OCI-M1 (cell line): ENCODE measurements around the gene SYT15.
A peak's percentile ranks its signal among the peaks of the same experiment; 100 is the strongest.
"Not testable (repeated sequence)": the region's sequence is repeated elsewhere in the genome, so short reads cannot be mapped to it uniquely, and the experiment has no call there.

Source experiments
- DNase-seq: peaks from one replicate; lab custom pipeline; 2025; lab: John Stamatoyannopoulos, UW

The SYT15 gene

GRCh38 chr10:46589589-46589988 lies 10.7 kb downstream of the SYT15 start:
- not testable (repeated sequence) for DNase-seq

GRCh38 chr10:46591053-46591452 lies 12.1 kb downstream of the SYT15 start:
- DNase-seq, result not testable (repeated sequence)

GRCh38 chr10:46593307-46593706 lies 14.4 kb downstream of the SYT15 start:
- DNase-seq, result not testable (repeated sequence)

DNA sequence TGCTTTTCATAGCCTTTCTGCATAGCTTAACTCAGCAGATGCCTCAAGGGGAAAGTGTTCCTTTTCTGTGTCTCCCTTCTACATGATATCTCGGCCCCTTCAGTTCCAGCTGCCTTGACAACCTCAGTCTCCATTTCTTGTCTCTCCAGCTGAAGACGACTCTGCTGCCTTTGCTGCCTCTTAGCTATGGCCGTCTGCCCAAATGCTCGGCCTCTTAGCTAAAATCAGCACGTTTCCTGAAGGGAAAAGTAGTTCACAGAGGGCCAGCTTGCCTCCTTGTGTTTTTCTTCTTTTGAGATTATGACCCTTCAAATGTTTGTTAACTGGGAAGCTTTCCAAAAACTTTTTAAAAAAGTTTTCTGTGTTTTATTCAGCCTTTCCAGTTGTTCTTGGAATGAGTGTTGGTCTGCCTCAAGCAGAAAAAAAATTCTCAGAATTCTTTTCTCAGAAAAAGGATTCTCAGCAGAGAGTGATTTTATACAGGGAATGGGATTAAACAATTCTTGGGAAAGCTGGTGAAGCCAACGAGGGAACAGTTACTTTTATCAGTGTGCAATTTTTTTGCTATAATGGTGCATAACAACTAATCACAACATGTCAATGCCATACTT lies 15.6 kb downstream of the SYT15 start:
- not testable (repeated sequence) for DNase-seq

DNA sequence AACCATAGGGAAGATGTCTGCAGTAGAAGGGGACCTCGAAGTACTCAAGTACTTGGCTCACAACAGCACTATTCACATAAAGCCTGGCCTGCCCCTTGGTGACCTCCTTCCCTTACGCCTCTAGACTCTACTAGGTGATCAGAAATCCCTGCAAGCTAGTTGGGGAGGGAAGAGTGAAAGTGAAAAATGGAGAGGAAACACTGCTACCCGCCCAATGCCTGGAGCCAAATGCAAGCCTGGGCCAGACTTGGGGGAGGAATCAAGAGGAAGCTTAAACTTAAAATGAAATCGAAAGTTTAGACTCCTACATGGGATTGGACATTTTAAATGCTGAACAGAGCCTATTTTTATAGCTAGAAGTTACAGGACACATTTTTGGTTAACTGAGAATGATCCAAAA lies 17.6 kb downstream of the SYT15 start:
- peak; percentile 59 for DNase-seq

DNA sequence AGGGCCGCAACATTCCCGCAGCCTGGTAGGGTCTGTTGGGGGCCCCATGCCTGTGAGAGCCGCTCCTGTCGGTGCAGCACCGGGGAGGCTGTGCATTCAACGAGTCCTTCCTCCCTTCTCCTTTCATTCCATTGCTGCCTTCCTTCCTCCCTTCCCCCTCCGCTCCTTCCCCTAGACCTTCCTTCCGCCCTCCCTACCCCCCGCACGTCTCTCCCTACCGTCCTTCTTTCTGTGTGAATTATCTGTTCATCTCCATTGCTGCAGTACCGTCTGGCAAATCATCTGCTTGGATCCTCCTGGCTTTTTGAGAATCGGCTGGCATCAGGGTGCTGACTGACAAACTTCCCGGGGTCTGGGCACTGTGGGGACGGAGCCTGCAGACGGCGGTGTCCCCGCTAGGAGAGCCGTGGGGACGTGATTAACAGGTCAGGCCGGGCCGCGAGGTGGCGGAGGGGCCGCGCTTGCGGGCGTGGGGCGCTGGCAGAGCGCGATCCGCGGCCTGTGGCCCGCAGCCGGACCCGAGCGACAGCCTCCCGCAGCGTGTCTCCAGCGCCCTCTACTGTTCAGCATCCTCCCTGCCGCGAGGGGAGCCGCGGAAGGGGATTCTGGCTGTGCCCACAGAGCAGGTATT lies 18.8 kb downstream of the SYT15 start:
- not testable (repeated sequence) for DNase-seq

GRCh38 chr10:46600516-46600915 lies 21.6 kb downstream of the SYT15 start:
- not testable (repeated sequence) for DNase-seq

- not testable (repeated sequence) for DNase-seq
These were observed 36.6 kb downstream of the SYT15 start for GRCh38 chr10:46615540-46615939.

DNA sequence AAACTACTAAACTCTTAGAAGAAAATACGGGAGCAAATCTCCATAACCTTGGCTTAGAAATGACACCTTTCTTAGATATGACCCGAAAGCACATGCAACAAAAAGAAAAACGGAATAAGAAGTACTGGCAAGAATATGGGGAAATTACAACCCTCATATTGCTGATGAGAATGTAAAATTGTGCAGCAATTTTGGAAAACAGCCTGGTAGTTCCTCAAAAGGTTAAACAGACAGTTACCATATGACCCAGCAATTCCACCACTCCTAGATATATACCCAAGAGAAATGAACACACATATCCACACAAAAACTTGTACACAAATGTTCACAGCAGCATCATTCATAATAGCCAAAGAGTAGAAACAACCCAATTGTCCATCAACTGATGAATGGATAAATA lies 37.3 kb downstream of the SYT15 start:
- DNase-seq, result not testable (repeated sequence)

- DNase-seq, result not testable (repeated sequence)
These were observed 38.2 kb downstream of the SYT15 start for GRCh38 chr10:46617134-46617533.

GRCh38 chr10:46617913-46618312 lies 39.0 kb downstream of the SYT15 start:
- not testable (repeated sequence) for DNase-seq

GRCh38 chr10:46623899-46624654 lies 45.1 kb downstream of the SYT15 start:
- not testable (repeated sequence) for DNase-seq

GRCh38 chr10:46629805-46630204 lies 50.9 kb downstream of the SYT15 start:
- not testable (repeated sequence) for DNase-seq

DNA sequence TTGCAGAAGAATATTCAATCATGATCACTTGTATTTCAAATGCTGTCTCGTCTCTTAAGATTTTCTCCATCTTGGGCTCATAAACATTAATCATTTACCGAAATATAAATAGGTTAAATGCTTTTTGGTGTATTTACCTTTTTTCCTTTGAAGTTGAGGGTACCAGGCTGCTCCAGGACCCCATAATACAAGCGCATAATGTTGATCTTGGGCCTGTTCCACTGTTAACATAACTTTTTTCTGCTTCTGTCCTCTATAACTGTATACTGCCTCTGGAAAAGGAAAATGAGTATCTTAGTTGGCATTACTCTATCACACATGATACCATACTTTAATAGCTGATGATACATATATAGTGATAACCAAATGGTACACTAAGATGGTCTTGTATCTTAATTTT lies 51.9 kb downstream of the SYT15 start:
- DNase-seq, result not testable (repeated sequence)

GRCh38 chr10:46631683-46632082 lies 52.8 kb downstream of the SYT15 start:
- not testable (repeated sequence) for DNase-seq

GRCh38 chr10:46634698-46635097 lies 55.8 kb downstream of the SYT15 start:
- peak; percentile 19 for DNase-seq

DNA sequence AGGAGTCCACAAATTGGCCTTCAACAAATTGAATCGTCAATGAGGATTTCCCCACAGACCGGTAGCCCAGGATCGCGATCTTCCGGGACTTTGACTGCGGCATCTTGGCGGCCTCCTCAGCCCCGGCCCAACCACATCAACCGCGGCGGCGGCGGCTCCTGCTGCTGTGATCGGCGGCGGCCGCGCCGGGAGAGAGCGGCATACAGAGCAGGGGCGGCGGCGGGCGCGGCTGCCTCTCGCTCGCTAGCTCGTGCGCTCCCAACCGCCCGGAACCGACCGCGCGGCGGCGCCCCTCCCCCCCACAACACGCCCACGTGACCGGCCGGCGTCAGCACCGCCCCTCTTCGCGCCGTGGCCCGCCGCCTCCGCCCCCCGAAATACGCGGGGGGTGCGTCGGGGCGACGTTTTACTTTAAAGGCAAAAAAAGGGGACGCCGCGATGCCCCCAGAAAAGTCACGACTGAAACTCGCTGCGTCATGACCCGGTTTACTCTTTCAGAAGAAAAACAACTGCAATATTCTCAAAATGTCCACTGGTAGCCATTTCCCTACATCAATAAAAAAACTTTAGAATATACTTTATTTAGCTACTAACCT lies 56.5 kb downstream of the SYT15 start:
- DNase-seq, result peak; percentile 34

DNA sequence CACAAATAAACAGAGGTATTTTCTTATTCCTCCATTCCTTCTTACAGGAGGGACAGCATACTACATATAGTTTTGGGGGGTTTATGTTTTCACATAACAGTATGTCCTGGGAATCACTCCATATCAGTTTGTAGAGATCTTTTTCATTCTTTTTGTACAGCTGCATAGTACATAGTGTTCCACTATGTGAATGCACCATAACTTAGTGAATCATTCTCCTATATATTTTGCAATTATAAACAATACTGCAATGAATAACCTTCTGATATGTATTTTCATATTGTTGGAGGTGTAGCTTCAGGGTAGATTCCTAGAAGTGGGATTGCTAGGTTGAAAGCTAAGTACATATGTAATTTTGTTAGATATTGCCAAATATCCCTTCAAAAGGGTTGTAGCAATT lies 61.1 kb downstream of the SYT15 start:
- not testable (repeated sequence) for DNase-seq
